Neuronal stem cell (in vitro differentiated cells): Measurements from ENCODE around the gene PPP1CA.
A peak's percentile ranks its signal among the peaks of the same experiment; 100 is the strongest.

Source experiments
- DNase-seq: peaks from one replicate; pipeline ENCODE4 v3.0.0-alpha.2; 2013; ENCODE audit warnings: low spot score
- H2AFZ ChIP-seq: one replicate; pipeline ENCODE4 v1.6.1; 2013; ENCODE audit warnings: mild to moderate bottlenecking, low read length, inconsistent platforms
- H2AK5ac ChIP-seq: 2 replicates; pipeline ENCODE4 v1.6.1; 2013; ENCODE audit warnings: low read depth, mild to moderate bottlenecking, inconsistent platforms, low read length, moderate library complexity, mixed read lengths
- H2BK120ac ChIP-seq: 2 replicates; pipeline ENCODE4 v1.6.1; 2013; ENCODE audit warnings: low read depth, mild to moderate bottlenecking, inconsistent platforms, low read length, moderate library complexity, mixed read lengths
- H2BK12ac ChIP-seq: one replicate; pipeline ENCODE4 v1.6.1; 2013; ENCODE audit warnings: low read length, inconsistent platforms
- H2BK15ac ChIP-seq: 2 replicates; pipeline ENCODE4 v1.6.1; 2013; ENCODE audit warnings: mild to moderate bottlenecking, low read length, inconsistent platforms, mixed read lengths
- H2BK5ac ChIP-seq: one replicate; pipeline ENCODE4 v1.6.1; 2013; ENCODE audit warnings: inconsistent platforms, mild to moderate bottlenecking, low read length, moderate library complexity
- H3K14ac ChIP-seq: one replicate; pipeline ENCODE4 v1.6.1; 2013; ENCODE audit warnings: low read length, inconsistent platforms
- H3K18ac ChIP-seq: 2 replicates; pipeline ENCODE4 v1.6.1; 2013; ENCODE audit warnings: low read length, inconsistent platforms
- H3K23ac ChIP-seq: 2 replicates; pipeline ENCODE4 v1.6.1; 2013; ENCODE audit warnings: low read depth, mild to moderate bottlenecking, mixed read lengths, low read length, inconsistent platforms; ENCODE audit not compliant: poor library complexity
- H3K27ac ChIP-seq: replicated peaks from 3 replicates; pipeline ENCODE4 v1.5.1; 2013; ENCODE audit warnings: low read length, inconsistent platforms
- H3K27me3 ChIP-seq, 3 experiments: 2 replicates each; pipeline ENCODE4 v1.6.1; 2013; ENCODE audit warnings: low read length in 3 of 3, mild to moderate bottlenecking in 2 of 3, inconsistent platforms in 1 of 3, low read depth in 1 of 3, mixed read lengths in 1 of 3, moderate library complexity in 1 of 3; ENCODE audit not compliant: control insufficient read depth in 3 of 3, insufficient read depth in 3 of 3
- H3K36me3 ChIP-seq, 2 donors: replicated peaks in 1 of 2; 2 replicates each; pipeline ENCODE4 v1.6.1; 2013; ENCODE audit warnings: low read length in 2 of 2; ENCODE audit not compliant: control insufficient read depth in 2 of 2, insufficient read depth in 2 of 2
- H3K4ac ChIP-seq: 2 replicates; pipeline ENCODE4 v1.6.1; 2013; ENCODE audit warnings: inconsistent platforms, mild to moderate bottlenecking, low read length, moderate library complexity
- H3K4me1 ChIP-seq, 2 donors: 1 replicate in 1 of 2; 2 replicates in 1 of 2; pipeline ENCODE4 v1.6.1; 2013; ENCODE audit warnings: low read length in 2 of 2, low read depth in 1 of 2; ENCODE audit not compliant: control insufficient read depth in 2 of 2, insufficient read depth in 1 of 2
- H3K4me2 ChIP-seq: one replicate; pipeline ENCODE4 v1.6.1; 2013; ENCODE audit warnings: mild to moderate bottlenecking, low read length, inconsistent platforms; ENCODE audit not compliant: insufficient read depth, poor library complexity, severe bottlenecking
- H3K4me3 ChIP-seq, 2 donors: 2 replicates each; pipeline ENCODE4 v1.5.1; 2013; ENCODE audit warnings: low read length in 2 of 2, mild to moderate bottlenecking in 2 of 2, inconsistent platforms in 1 of 2, moderate library complexity in 1 of 2
- H3K79me1 ChIP-seq: one replicate; pipeline ENCODE4 v1.6.1; 2013; ENCODE audit warnings: low read depth, mild to moderate bottlenecking, inconsistent platforms, low read length, moderate library complexity
- H3K9ac ChIP-seq: one replicate; pipeline ENCODE4 v1.6.1; 2013; ENCODE audit warnings: mild to moderate bottlenecking, low read depth, low read length, inconsistent platforms; ENCODE audit not compliant: poor library complexity
- H3K9me3 ChIP-seq, 2 donors: replicated peaks in 1 of 2; 2 replicates each; pipeline versions ENCODE3 to v1.6.1; 2013; ENCODE audit warnings: low read length in 2 of 2, mild to moderate bottlenecking in 2 of 2, inconsistent platforms in 1 of 2, low read depth in 1 of 2, mixed read lengths in 1 of 2, moderate library complexity in 1 of 2; ENCODE audit not compliant: control insufficient read depth in 2 of 2, insufficient read depth in 1 of 2
- H4K8ac ChIP-seq: one replicate; pipeline ENCODE4 v1.6.1; 2013; ENCODE audit warnings: low read depth, mild to moderate bottlenecking, inconsistent platforms, low read length, moderate library complexity
- H4K91ac ChIP-seq: one replicate; pipeline ENCODE4 v1.6.1; 2013; ENCODE audit warnings: low read length, low read depth, mild to moderate bottlenecking, inconsistent platforms; ENCODE audit not compliant: poor library complexity
- WGBS, 2 donors: extraction: QIAGEN DNeasy Blood & Tissue Kit; methylation state at CpG; one replicate each; pipeline ENCODE4 v1.1.7; 2013; ENCODE audit warnings: missing lambda C conversion rate in 2 of 2, mixed read lengths in 1 of 2; ENCODE audit not compliant: insufficient read length in 2 of 2, insufficient replicate concordance in 1 of 2; ENCODE audit errors: extremely low coverage in 2 of 2; 5-methylcytosine and 5-hydroxymethylcytosine counted together

The PPP1CA gene

DNA sequence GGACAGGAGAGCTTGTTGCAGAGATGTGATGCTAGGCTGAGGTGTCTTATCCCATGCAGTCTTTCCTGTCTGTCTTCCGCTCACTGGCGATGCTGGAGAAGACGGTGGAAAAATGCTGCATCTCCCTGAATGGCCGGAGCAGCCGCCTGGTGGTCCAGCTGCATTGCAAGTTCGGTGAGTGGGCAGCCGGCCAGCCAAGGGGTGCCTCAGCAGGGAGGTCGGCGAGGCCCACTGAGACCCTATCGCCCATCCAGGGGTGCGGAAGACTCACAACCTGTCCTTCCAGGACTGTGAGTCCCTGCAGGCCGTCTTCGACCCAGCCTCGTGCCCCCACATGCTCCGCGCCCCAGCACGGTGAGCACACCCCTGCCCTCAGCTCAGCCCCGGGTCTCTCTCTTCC lies 8.2 kb downstream of the PPP1CA start:
- Histone ChIP-seq H3K23ac (no peak overlapping the region), H4K8ac (peak overlapping the region; percentile 82), H3K36me3 (peaks cover 31 to 49% of the 10 kb centered on the region in 2 donors), H3K18ac (no peak overlapping the region), H3K14ac (no peak overlapping the region), H3K4me1 (peaks cover 5 to 6% of the 10 kb centered on the region in 2 donors), H2BK12ac (no peak overlapping the region), H4K91ac (no peak overlapping the region), H3K79me1 (peaks cover 10% of the 10 kb centered on the region), H3K4me3 (peak overlapping the region; percentile 2 to 25), H3K4ac (no peak overlapping the region), H2BK15ac (no peak overlapping the region), H2AFZ (no peak overlapping the region), H2AK5ac (no peak overlapping the region), H3K9me3 (no peaks in the 10 kb centered on the region), H3K27ac (no peak overlapping the region), H3K27me3 (no peaks in the 10 kb centered on the region), H2BK5ac (no peak overlapping the region), H3K4me2 (no peak overlapping the region), H3K9ac (no peak overlapping the region), H2BK120ac (no peak overlapping the region)
- DNase-seq = no peak
- no CpG with 5 or more reads among the region's 18 CpGs for WGBS, 2 donors

DNA sequence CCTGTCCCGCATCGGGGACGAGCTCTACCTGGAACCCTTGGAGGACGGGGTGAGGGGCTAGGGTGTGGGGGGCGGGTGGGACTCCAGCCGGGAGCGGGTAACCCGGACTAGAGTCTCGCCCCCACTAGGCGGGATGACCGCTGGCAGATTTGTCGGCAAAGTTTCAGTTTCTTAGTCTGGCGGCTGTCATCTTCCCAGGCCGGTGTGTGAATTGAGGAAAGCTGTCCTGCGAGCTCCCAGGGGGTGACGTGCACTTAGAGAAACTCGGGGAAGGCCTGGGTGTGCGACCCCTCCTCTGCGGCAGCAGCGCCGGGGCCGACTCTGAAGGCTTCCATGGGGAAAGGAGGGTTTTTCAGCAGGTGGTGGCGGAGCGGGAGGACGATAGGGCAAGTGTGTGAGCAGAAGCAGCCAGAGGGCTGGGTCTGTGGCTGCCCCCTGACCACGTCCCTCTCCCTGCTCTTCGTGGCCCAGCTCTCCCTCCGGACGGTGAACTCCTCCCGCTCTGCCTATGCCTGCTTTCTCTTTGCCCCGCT lies 9.4 kb downstream of the PPP1CA start:
- Histone ChIP-seq H4K8ac (no peak overlapping the region), H3K18ac (peak overlapping the region; percentile 97), H2AFZ (peak overlapping the region; percentile 86), H2BK15ac (peak overlapping the region; percentile 81), H3K9me3 (no peaks in the 10 kb centered on the region), H3K27me3 (no peaks in the 10 kb centered on the region), H4K91ac (no peak overlapping the region), H3K36me3 (peaks cover 20 to 37% of the 10 kb centered on the region in 2 donors), H3K27ac (no peak overlapping the region), H3K14ac (peak overlapping the region; percentile 89), H3K4me1 (peaks cover 5 to 6% of the 10 kb centered on the region in 2 donors), H3K4me3 (peak overlapping the region; percentile 84 to 98), H2AK5ac (peak overlapping the region; percentile 15), H2BK5ac (no peak overlapping the region), H2BK12ac (peak overlapping the region; percentile 58), H3K4ac (no peak overlapping the region), H3K9ac (peak overlapping the region; percentile 100), H3K79me1 (peaks cover 10% of the 10 kb centered on the region), H3K23ac (peak overlapping the region; percentile 98), H3K4me2 (peak overlapping the region; percentile 95), H2BK120ac (peak overlapping the region; percentile 81)
- WGBS, 2 donors = no CpG with 5 or more reads among the region's 31 CpGs
- no peak for DNase-seq

DNA sequence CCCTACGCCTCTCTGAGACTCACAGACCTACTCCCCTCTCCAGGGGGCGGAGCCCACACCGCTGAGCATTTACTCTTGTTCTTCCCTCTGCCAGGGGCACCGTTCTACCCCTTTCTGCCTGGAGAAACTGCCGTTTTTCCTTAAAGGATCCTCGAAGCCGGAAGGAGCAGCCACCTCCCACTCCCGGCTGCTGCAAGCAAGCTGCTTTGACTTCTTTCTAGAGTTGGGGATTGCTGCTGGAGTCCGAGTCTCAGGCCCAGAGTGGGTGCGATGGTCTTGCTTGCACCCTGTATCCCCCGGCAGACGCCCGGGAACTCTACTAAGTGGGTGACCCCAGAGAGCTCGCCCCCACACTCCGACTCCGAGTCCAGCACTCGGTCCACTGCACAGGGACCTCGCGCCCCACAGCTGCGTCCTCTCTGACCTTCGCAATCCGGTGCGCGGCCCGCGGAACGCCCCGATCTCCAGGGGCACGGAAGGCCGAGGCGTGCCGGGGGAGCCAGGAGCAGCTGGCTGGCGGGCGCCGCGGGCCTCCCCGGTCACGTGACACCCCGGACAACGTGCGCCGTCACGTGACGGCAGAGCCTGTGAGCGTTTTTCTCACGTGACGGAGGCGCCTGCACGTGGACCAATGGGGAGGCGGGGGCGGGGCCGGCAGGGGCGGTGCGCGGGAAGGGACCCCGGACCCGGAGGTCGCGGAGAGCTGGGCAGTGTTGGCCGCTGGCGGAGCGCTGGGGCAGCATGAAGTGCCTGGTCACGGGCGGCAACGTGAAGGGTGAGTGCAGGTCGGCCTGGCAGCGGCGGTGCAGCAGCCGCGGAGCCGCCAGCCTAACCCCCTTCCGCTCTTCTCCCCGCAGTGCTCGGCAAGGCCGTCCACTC lies 10.1 kb downstream of the PPP1CA start, which contains the start of gene RAD9A:
Gene RAD9A, plus strand, starts transcription at position 683 of the 879 bp plus-strand sequence. Its CDS starts 59 bp downstream, at position 742.
- H2AK5ac ChIP-seq = peak within 1 kb of the TSS; percentile 15

DNA sequence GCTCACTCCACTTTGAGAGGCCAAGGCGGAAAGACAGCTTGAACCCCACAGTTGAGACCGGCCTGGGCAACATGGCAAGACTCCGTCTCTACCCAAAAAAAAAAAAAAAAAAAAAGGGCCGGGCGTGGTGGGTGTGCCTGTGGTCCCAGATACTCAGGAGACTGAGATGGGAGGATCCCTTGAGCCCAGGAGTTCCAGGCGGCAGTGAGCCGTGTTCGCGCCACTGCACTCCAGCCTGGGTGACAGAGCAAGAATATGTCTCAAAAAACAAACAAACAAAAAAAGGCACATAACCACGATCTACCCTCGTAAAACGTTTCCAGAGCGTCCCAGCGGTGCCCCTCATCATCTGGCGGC lies 10.7 kb downstream of the PPP1CA start:
- Histone ChIP-seq H2AK5ac (no peak overlapping the region), H3K4me3 (peak overlapping the region; percentile 84 to 96), H3K4me2 (peak overlapping the region; percentile 93), H4K91ac (no peak overlapping the region), H2BK12ac (no peak overlapping the region), H2BK5ac (no peak overlapping the region), H2BK15ac (no peak overlapping the region), H3K9ac (no peak overlapping the region), H2BK120ac (no peak overlapping the region), H3K23ac (no peak overlapping the region), H3K14ac (no peak overlapping the region), H3K4ac (no peak overlapping the region), H4K8ac (no peak overlapping the region), H3K79me1 (peaks cover 8% of the 10 kb centered on the region), H3K18ac (no peak overlapping the region), H3K36me3 (peaks cover 12 to 24% of the 10 kb centered on the region in 2 donors), H3K27ac (no peak overlapping the region), H2AFZ (peak overlapping the region; percentile 86), H3K9me3 (no peaks in the 10 kb centered on the region), H3K4me1 (peaks cover 5 to 6% of the 10 kb centered on the region in 2 donors), H3K27me3 (no peaks in the 10 kb centered on the region)
- DNase-seq = no peak
- no CpG with 5 or more reads among the region's 15 CpGs for WGBS, 2 donors

More for the DNA sequence above, 10.1 kb downstream of the PPP1CA start, which contains the start of gene RAD9A:
- peak; percentile 93 for DNase-seq
- peak within 1 kb of the TSS; percentile 93 for H4K8ac ChIP-seq
- no CpG with 5 or more reads among the region's 75 CpGs for WGBS, 2 donors
- peak within 1 kb of the TSS; percentile 84 to 98 for H3K4me3 ChIP-seq
- H3K27me3 ChIP-seq = no peaks in the 10 kb centered on the region
- H3K9me3 ChIP-seq = no peaks in the 10 kb centered on the region
- H3K9ac ChIP-seq = peak within 1 kb of the TSS; percentile 100
- H4K91ac ChIP-seq = no peak within 1 kb of the TSS
- H2BK120ac ChIP-seq = peak within 1 kb of the TSS; percentile 81
- H3K4me2 ChIP-seq = peak within 1 kb of the TSS; percentile 95
- H3K23ac ChIP-seq = peak within 1 kb of the TSS; percentile 98
- H3K36me3 ChIP-seq = peaks cover 18 to 30% of the 10 kb centered on the region in 2 donors
- peaks cover 5 to 6% of the 10 kb centered on the region in 2 donors for H3K4me1 ChIP-seq
- peaks cover 10% of the 10 kb centered on the region for H3K79me1 ChIP-seq
- H3K18ac ChIP-seq = peak within 1 kb of the TSS; percentile 99
- peak within 1 kb of the TSS; percentile 53 for H3K4ac ChIP-seq
- peak within 1 kb of the TSS; percentile 89 for H3K14ac ChIP-seq
- H2AFZ ChIP-seq = peak within 1 kb of the TSS; percentile 86
- peak within 1 kb of the TSS; percentile 81 for H2BK15ac ChIP-seq
- H3K27ac ChIP-seq = no peak within 1 kb of the TSS
- peak within 1 kb of the TSS; percentile 58 for H2BK12ac ChIP-seq
- H2BK5ac ChIP-seq = peak within 1 kb of the TSS; percentile 96
